ENCODE results near the gene ERICH3. TPM values are rescaled to one million over a fixed set of nuclear protein-coding genes. Genes with fewer than 3 reads are reported as not detected.

ERICH3 gene
- polyA plus RNA-seq, 1 donor (not counting 4 experiments of a cell fraction or from before 2014, with no cell fraction given), result not detected

DNA sequence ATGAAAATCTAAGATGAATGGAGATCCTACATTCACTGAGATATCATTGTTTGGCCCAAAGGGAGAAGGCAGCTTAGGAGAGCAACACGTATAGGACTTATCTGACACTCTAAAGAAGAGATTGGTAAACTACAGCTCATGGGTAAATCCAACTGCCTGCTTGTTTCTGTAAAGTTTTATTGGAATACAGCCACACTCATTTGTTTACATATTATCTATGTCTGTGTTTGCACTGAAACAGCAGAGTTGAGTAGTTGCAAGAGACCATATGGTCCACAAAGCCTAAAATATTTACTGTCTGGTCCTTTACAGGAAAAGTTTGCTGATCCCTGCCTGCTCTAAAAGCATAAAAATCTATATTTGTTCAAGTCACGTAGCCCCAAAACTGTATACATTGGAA lies 146.9 kb downstream of the ERICH3 start:
- dilution Hi-C loops (cut with MboI; ENCODE audit: extremely low pct_ligation_motif_present, low sequenced_read_pairs), result no loop called here
- no peak for DNase-seq (ENCODE audit: low read depth, low spot score)
- H3K27ac ChIP-seq (ENCODE audit: control insufficient read depth, insufficient read depth, low read length), result no peak overlapping the region
- FAIRE-seq, result no peak
- no peaks in the 10 kb centered on the region for H3K27me3 ChIP-seq (ENCODE audit: control insufficient read depth, extremely low read depth, insufficient read depth, low read length)
- no peak overlapping the region for H3K4me2 ChIP-seq (ENCODE audit: control insufficient read depth, extremely low read depth, insufficient read depth, low read depth, low read length)
- no peaks in the 10 kb centered on the region for H3K9me1 ChIP-seq (ENCODE audit: control insufficient read depth, extremely low read depth, insufficient read depth, low read length)
- no peaks in the 10 kb centered on the region for H4K20me1 ChIP-seq (ENCODE audit: control insufficient read depth, extremely low read depth, insufficient read depth, low read length)
- no peaks in the 10 kb centered on the region for H3K9me3 ChIP-seq (ENCODE audit: control insufficient read depth, low read depth, low read length)
- no peak overlapping the region for H3K4me3 ChIP-seq (ENCODE audit: control insufficient read depth in 2 of 3, extremely low read depth in 1 of 3, insufficient read depth in 2 of 3, low read depth in 1 of 3, low read length in 3 of 3)
- TF ChIP-seq EZH2 (IDR thresholded peaks at IDR 0.05; ENCODE audit: low read length) (no peak), CTCF (optimal IDR thresholded peaks at IDR 0.05 in 1 of 3, IDR thresholded peaks at IDR 0.05 in 1 of 3, conservative IDR thresholded peaks at IDR 0.05 in 1 of 3; ENCODE audit: extremely low read depth in 1 of 3, insufficient read depth in 2 of 3, low read length in 3 of 3) (no peak)
- no peaks in the 10 kb centered on the region for H3K36me3 ChIP-seq (ENCODE audit: control insufficient read depth in 2 of 2, extremely low read depth in 1 of 2, insufficient read depth in 2 of 2, low read length in 2 of 2)
- H3K4me1 ChIP-seq (ENCODE audit: control insufficient read depth, extremely low read depth, insufficient read depth, low read length), result no peaks in the 10 kb centered on the region
- H3K9ac ChIP-seq (ENCODE audit: control insufficient read depth, extremely low read depth, insufficient read depth, low read length), result no peak overlapping the region
- H2AFZ ChIP-seq (ENCODE audit: control insufficient read depth, low read length), result no peak overlapping the region
- no peaks in the 10 kb centered on the region for H3K79me2 ChIP-seq (ENCODE audit: control insufficient read depth, insufficient read depth, low read length)

DNA sequence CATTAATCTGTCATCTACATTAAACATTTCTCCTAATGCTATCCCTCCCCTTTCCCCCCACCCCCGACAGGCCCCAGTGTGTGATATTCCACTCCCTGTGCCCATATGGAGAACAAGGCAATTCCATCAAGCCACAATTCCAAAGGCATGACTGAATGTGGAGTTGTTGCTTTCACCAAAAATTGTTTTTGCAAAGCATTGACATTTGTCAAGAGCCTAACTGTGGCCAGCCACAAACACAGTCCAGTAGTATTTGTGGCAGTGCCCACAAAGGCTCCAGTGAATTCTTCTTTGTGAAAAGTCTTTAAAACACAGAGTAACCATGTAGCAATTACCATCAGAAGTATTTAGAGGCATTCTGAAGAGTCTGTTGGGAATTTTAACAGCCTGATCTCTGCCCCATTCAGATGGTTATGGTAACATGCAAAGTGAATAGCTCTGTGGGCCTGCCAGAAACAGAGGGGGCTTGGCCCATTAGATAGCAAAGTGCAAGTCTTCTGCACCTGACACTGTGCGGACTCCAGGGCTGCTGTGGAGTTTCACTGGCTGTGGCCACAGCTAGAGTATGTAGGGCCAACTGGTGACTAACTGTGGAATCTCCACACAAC lies 149.6 kb downstream of the ERICH3 start:
- no peaks in the 10 kb centered on the region for H3K4me1 ChIP-seq (ENCODE audit: control insufficient read depth, extremely low read depth, insufficient read depth, low read length)
- H3K27ac ChIP-seq (ENCODE audit: control insufficient read depth, insufficient read depth, low read length), result no peak overlapping the region
- H3K4me2 ChIP-seq (ENCODE audit: control insufficient read depth, extremely low read depth, insufficient read depth, low read depth, low read length), result no peak overlapping the region
- no peak overlapping the region for H3K4me3 ChIP-seq (ENCODE audit: control insufficient read depth in 2 of 3, extremely low read depth in 1 of 3, insufficient read depth in 2 of 3, low read depth in 1 of 3, low read length in 3 of 3)
- FAIRE-seq (no peak), DNase-seq (ENCODE audit: low read depth, low spot score) (no peak)
- H3K9ac ChIP-seq (ENCODE audit: control insufficient read depth, extremely low read depth, insufficient read depth, low read length), result no peak overlapping the region
- H3K9me1 ChIP-seq (ENCODE audit: control insufficient read depth, extremely low read depth, insufficient read depth, low read length), result no peaks in the 10 kb centered on the region
- no peaks in the 10 kb centered on the region for H4K20me1 ChIP-seq (ENCODE audit: control insufficient read depth, extremely low read depth, insufficient read depth, low read length)
- no peaks in the 10 kb centered on the region for H3K79me2 ChIP-seq (ENCODE audit: control insufficient read depth, insufficient read depth, low read length)
- dilution Hi-C loops (cut with MboI; ENCODE audit: extremely low pct_ligation_motif_present, low sequenced_read_pairs), result no loop called here
- no peaks in the 10 kb centered on the region for H3K36me3 ChIP-seq (ENCODE audit: control insufficient read depth in 2 of 2, extremely low read depth in 1 of 2, insufficient read depth in 2 of 2, low read length in 2 of 2)
- H2AFZ ChIP-seq (ENCODE audit: control insufficient read depth, low read length), result no peak overlapping the region
- TF ChIP-seq EZH2 (IDR thresholded peaks at IDR 0.05; ENCODE audit: low read length), result no peak
- TF ChIP-seq CTCF (optimal IDR thresholded peaks at IDR 0.05 in 1 of 3, IDR thresholded peaks at IDR 0.05 in 1 of 3, conservative IDR thresholded peaks at IDR 0.05 in 1 of 3; ENCODE audit: extremely low read depth in 1 of 3, insufficient read depth in 2 of 3, low read length in 3 of 3), result no peak
- no peaks in the 10 kb centered on the region for H3K27me3 ChIP-seq (ENCODE audit: control insufficient read depth, extremely low read depth, insufficient read depth, low read length)
- H3K9me3 ChIP-seq (ENCODE audit: control insufficient read depth, low read depth, low read length), result no peaks in the 10 kb centered on the region

Data from keratinocyte (primary cell).